Natural killer cell treated with Interleukin-12 subunit alpha and Interleukin-12 subunit beta and Interleukin-15 and Interleukin-18, amount 100 ng/mL, for 72 hours (primary cell): Measurements from ENCODE around the gene GPR35. TPM values are rescaled to one million over a fixed set of nuclear protein-coding genes. Genes with fewer than 3 reads are reported as not detected.
"Not testable (repeated sequence)": the region's sequence is repeated elsewhere in the genome, so short reads cannot be mapped to it uniquely, and the experiment has no call there.

ENCODE experiments used
- ATAC-seq, 2 donors: fragments of 150-1000 bp; cut with Tn5 transposase in 1 of 2; sonication (Bioruptor Pico), chemical (Tn5 transposase) in 1 of 2; 2 replicates each; pipeline ENCODE4 v1.10.0; 2021
- DNase-seq: peaks from one replicate; pipeline ENCODE4 v3.0.0; 2022; ENCODE audit warnings: low spot score
- H3K27ac Mint-ChIP-seq, 2 donors: 1 replicate in 1 of 2; 2 replicates in 1 of 2; pipeline ENCODE4 v1.8.0; 2022; ENCODE audit warnings: mixed read lengths in 2 of 2, mild to moderate bottlenecking in 1 of 2, moderate library complexity in 1 of 2
- H3K27me3 Mint-ChIP-seq, 2 donors: 1 replicate in 1 of 2; 2 replicates in 1 of 2; pipeline ENCODE4 v1.8.0; 2022; ENCODE audit warnings: mixed read lengths in 2 of 2
- H3K36me3 Mint-ChIP-seq: one replicate; pipeline ENCODE4 v1.8.0; 2022; ENCODE audit warnings: mixed read lengths
- H3K4me1 Mint-ChIP-seq, 2 donors: 1 replicate in 1 of 2; 2 replicates in 1 of 2; pipeline ENCODE4 v1.8.0; 2022; ENCODE audit warnings: low read depth in 2 of 2, mixed read lengths in 2 of 2, mild to moderate bottlenecking in 1 of 2
- H3K4me3 Mint-ChIP-seq: one replicate; pipeline ENCODE4 v1.8.0; 2022; ENCODE audit warnings: mixed read lengths
- H3K9me3 Mint-ChIP-seq: 2 replicates; pipeline ENCODE4 v1.8.0; 2022; ENCODE audit warnings: mixed read lengths
- total RNA-seq, 2 donors: library from RNA; stranded (reverse); gene quantifications; one replicate each; pipeline ENCODE4 v1.2.3, GENCODE V29; 2022

Gene GPR35
- total RNA-seq, 2 donors from 2014 or later = 5.9 to 7.6 TPM

- Mint-ChIP-seq H3K36me3 (peaks cover 6% of the 10 kb centered on the region), H3K27ac (no peak overlapping the region), H3K27me3 (peaks cover 31 to 40% of the 10 kb centered on the region in 2 donors), H3K9me3 (no peaks in the 10 kb centered on the region), H3K4me1 (peaks cover 0 to 4% of the 10 kb centered on the region in 2 donors), H3K4me3 (no peak overlapping the region)
- ATAC-seq = no peak
- no peak for DNase-seq
These were observed 45.1 kb downstream of the GPR35 start for GRCh38 chr2:240670402-240670801.

GRCh38 chr2:240670950-240671349 lies 45.7 kb downstream of the GPR35 start:
- Mint-ChIP-seq H3K4me1 (peaks cover 0 to 4% of the 10 kb centered on the region in 2 donors), H3K9me3 (no peaks in the 10 kb centered on the region), H3K27me3 (peaks cover 27 to 39% of the 10 kb centered on the region in 2 donors), H3K4me3 (no peak overlapping the region), H3K36me3 (peaks cover 5% of the 10 kb centered on the region), H3K27ac (no peak overlapping the region)
- no peak for ATAC-seq
- no peak for DNase-seq

GRCh38 chr2:240672076-240672700 lies 46.9 kb downstream of the GPR35 start:
- no peak for DNase-seq
- Mint-ChIP-seq H3K9me3 (no peaks in the 10 kb centered on the region), H3K4me3 (no peak overlapping the region), H3K4me1 (peaks cover 0 to 4% of the 10 kb centered on the region in 2 donors), H3K36me3 (no peaks in the 10 kb centered on the region), H3K27ac (no peak overlapping the region), H3K27me3 (peaks cover 15 to 33% of the 10 kb centered on the region in 2 donors)
- no peak for ATAC-seq

- H3K4me1 Mint-ChIP-seq = peaks cover 0 to 4% of the 10 kb centered on the region in 2 donors
- DNase-seq (no peak), ATAC-seq (no peak)
- no peak overlapping the region for H3K27ac Mint-ChIP-seq
- H3K9me3 Mint-ChIP-seq = no peaks in the 10 kb centered on the region
- no peaks in the 10 kb centered on the region for H3K36me3 Mint-ChIP-seq
- peaks cover 10 to 28% of the 10 kb centered on the region in 2 donors for H3K27me3 Mint-ChIP-seq
- H3K4me3 Mint-ChIP-seq = no peak overlapping the region
These were observed 47.5 kb downstream of the GPR35 start for GRCh38 chr2:240672701-240673190.

DNA sequence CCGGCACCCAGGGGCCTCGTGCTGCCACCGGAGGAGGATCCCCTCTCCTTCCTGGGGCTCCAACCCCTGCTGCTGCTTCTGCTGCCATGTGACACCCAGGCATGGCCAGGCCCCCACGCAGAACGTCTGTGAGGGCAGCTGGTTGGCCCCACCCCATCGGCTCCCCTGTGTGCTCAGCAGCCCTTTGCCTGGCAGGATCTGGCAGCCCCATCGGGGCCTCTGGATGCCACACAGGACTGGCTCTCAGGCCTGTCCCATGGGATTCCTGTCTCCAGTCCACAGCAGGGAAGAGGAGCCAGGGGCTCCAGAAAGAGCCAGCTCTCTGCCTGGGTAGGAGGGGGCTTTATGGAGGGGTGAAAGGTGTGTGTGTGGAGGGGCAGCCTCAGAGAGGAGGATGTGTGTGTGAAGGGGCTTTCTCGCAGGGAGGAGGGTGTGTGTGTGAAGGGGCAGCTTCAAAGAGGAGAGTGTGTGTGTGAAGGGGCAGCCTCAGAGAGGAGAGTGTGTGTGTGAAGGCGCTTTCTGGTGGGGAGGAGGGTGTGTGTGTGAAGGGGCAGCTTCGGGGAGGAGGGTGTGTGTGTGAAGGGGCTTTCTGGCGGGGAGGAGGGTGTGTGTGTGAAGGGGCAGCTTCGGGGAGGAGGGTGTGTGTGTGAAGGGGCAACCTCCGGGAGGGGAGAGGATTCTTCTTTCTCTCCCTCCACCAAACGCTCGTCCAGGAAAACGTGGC lies 49.3 kb downstream of the GPR35 start:
- not testable (repeated sequence) for H3K36me3 Mint-ChIP-seq, DNase-seq, H3K9me3 Mint-ChIP-seq, ATAC-seq, H3K27ac Mint-ChIP-seq, H3K4me1 Mint-ChIP-seq, H3K4me3 Mint-ChIP-seq
- peaks cover 8 to 23% of the 10 kb centered on the region in 2 donors for H3K27me3 Mint-ChIP-seq

- not testable (repeated sequence) for H3K4me1 Mint-ChIP-seq, H3K9me3 Mint-ChIP-seq, DNase-seq, H3K27ac Mint-ChIP-seq, H3K4me3 Mint-ChIP-seq, H3K36me3 Mint-ChIP-seq, ATAC-seq
- peaks cover 8 to 18% of the 10 kb centered on the region in 2 donors for H3K27me3 Mint-ChIP-seq
These were observed 50.1 kb downstream of the GPR35 start for GRCh38 chr2:240675345-240675744.

DNA sequence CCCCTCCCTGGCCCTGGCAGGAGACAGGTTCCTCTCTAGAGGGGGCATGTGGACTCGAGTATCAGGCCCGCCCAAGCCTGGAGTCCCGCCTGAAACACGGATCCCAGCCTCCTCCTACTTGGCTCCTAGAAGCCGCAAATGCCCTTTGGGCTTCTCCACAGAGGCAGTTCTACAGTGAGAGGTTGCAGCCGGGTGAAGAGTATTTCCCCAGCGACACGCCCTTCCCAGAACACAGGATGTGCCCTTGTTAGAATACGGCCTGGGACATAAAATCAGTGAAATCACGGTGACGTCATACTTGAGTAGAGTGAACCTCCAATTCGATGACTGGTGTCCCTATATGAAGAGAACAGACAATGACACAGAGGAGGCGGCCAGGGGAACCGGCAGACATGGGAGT lies 52.8 kb downstream of the GPR35 start:
- not testable (repeated sequence) for ATAC-seq, H3K4me1 Mint-ChIP-seq, H3K27me3 Mint-ChIP-seq, H3K36me3 Mint-ChIP-seq, H3K4me3 Mint-ChIP-seq, DNase-seq, H3K27ac Mint-ChIP-seq, H3K9me3 Mint-ChIP-seq

DNA sequence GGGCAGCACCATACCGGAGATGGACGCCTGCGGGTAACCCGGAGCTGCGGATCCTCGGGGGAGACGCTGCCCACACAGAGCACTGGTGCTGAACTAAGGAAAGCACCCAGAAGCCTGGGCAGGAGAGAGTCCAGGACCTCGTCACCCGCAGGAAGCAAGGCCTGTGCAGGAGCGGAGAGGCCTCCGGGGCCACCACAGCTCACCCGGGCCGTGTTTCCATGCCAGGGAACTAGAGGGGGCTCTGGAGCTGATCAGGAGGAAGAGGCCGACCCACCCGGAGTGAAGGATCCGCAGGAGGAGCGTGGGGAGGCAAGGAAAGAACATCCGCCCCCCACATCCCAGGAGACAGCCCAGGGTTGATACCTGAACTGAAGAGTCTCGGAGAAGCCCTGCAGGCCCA lies 53.6 kb downstream of the GPR35 start:
- not testable (repeated sequence) for H3K4me1 Mint-ChIP-seq, H3K27ac Mint-ChIP-seq, ATAC-seq, DNase-seq, H3K27me3 Mint-ChIP-seq, H3K4me3 Mint-ChIP-seq, H3K9me3 Mint-ChIP-seq, H3K36me3 Mint-ChIP-seq

DNA sequence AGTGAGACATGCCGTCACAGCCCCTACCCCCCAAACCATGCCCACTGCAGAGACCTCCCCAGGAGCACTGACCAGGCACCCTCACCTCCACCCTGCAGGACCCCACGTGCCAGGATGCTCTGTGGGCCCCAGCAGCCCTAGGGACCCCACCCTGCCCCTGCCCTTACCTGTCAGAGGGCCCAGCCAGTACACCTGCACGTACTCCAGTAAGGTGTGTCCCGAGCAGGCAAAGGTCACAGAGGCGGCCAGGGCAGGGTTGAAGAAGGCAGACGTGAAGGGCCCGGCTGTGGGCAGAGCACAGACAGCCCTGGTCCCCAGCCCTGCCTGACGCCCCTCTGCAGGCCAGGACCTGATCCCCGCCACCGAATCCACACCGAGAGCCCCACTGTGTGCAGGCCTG lies 54.9 kb downstream of the GPR35 start:
- H3K27ac Mint-ChIP-seq, H3K36me3 Mint-ChIP-seq, DNase-seq, H3K9me3 Mint-ChIP-seq, H3K4me1 Mint-ChIP-seq, H3K27me3 Mint-ChIP-seq, H3K4me3 Mint-ChIP-seq: not testable (repeated sequence)
- peak; percentile 2 to 9 for ATAC-seq

Other genes starting within 250 kb of the GPR35 start
- 1 to 10 TPM; 1.2 to 1.8 TPM for gene GPC1, start 189.8 kb upstream of the GPR35 start, total RNA-seq
- gene ANKMY1, start 67.5 kb upstream of the GPR35 start, total RNA-seq = 10 to 100 TPM; 13.0 to 40.9 TPM
- gene DUSP28, start 65.1 kb upstream of the GPR35 start, total RNA-seq = 1 to 10 TPM; 6.1 to 6.3 TPM
- gene RNPEPL1, start 57.0 kb upstream of the GPR35 start, total RNA-seq = 10 to 100 TPM; 60.9 to 67.6 TPM
- 10 to 100 TPM; 50.4 to 73.9 TPM for gene CAPN10, start 38.7 kb upstream of the GPR35 start, total RNA-seq
- gene AQP12B, start 57.4 kb downstream of the GPR35 start, total RNA-seq = not detected
- not detected for gene AQP12A, start 66.4 kb downstream of the GPR35 start, total RNA-seq
- under 1 TPM in 1 of 2 donors, not detected in 1; 0.45 TPM for gene KIF1A, start 194.7 kb downstream of the GPR35 start, total RNA-seq
- not detected for gene AGXT, start 243.3 kb downstream of the GPR35 start, total RNA-seq